ENCODE data around the gene COX18. TPM values are rescaled to one million over a fixed set of nuclear protein-coding genes. Genes with fewer than 3 reads are reported as not detected.
A peak's percentile ranks its signal among the peaks of the same experiment; 100 is the strongest.

COX18 gene
- total and polyA plus RNA-seq, 2 of the 4 experiments (the other 2 are of a cell fraction): 8.0 to 22.0 TPM

DNA sequence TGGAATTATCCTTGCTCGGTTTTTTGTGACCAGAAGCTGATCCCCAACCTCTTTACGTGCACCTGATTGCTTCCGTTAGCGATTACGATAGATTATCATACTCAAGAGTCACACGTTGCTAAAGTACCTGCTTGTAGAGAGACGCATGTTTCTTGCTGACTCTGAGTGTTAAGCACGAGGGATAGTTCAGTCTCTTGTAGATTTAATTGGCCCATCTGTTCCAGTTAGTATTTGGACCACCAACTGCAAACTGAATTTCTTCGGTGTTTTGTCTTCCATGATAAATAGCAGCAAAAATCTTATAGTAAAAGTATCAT is 516 bp upstream of the COX18 start:
- Histone ChIP-seq H2AK5ac (ENCODE audit: low read depth, low read length) (0 out of 2 replicates have a peak overlapping the region, but pooled peaks have one; percentile 21), H3K9ac (ENCODE audit: low read depth, low read length) (peak overlapping the region; percentile 63), H3K4me3 (ENCODE audit: insufficient read depth, low read depth, low read length) (peak overlapping the region; percentile 40), H3K27ac (ENCODE audit: insufficient read depth, low read length) (peak overlapping the region; percentile 5), H3K14ac (replicated peaks; ENCODE audit: low read depth, low read length) (peak overlapping the region; percentile 54), H2BK15ac (ENCODE audit: low read depth, low read length) (0 out of 3 replicates have a peak overlapping the region, but pooled peaks have one; percentile 6), H3K18ac (ENCODE audit: low read depth, low read length) (peak overlapping the region; percentile 3; the same call in 1 of the 2 replicates), H3K4me1 (ENCODE audit: control insufficient read depth, insufficient read depth, low read length) (no peaks in the 10 kb centered on the region; the same call in 1 of the 2 replicates), H2BK5ac (ENCODE audit: low read depth, low read length, poor library complexity, severe bottlenecking) (peak overlapping the region; percentile 63), H3K27me3 (ENCODE audit: control insufficient read depth, insufficient read depth, low read length) (no peaks in the 10 kb centered on the region), H3K9me1 (ENCODE audit: insufficient read depth, low read length) (no peaks in the 10 kb centered on the region), H3K23ac (ENCODE audit: low read depth, low read length) (peak overlapping the region; percentile 50; the same call in 1 of the 2 replicates), H2AFZ (replicated peaks; ENCODE audit: low read length, poor library complexity) (peak overlapping the region; percentile 95), H3K4ac (ENCODE audit: low read depth, low read length) (peak overlapping the region; percentile 39), H4K91ac (ENCODE audit: insufficient read depth, low read depth, low read length) (peak overlapping the region; percentile 65), H4K8ac (ENCODE audit: low read depth in 2 of 2, low read length in 2 of 2) (peak overlapping the region; percentile 84 to 94), H3K36me3 (ENCODE audit: control insufficient read depth, insufficient read depth, low read length) (no peaks in the 10 kb centered on the region), H4K20me1 (ENCODE audit: insufficient read depth, low read length) (no peaks in the 10 kb centered on the region), H3K56ac (ENCODE audit: extremely low read depth, insufficient read depth, low read length) (peak overlapping the region; percentile 74), H4K5ac (ENCODE audit: low read depth, low read length) (peak overlapping the region; percentile 88), H3K4me2 (ENCODE audit: low read depth, low read length) (peak overlapping the region; percentile 82), H3K79me1 (ENCODE audit: low read depth in 1 of 2, low read length in 2 of 2) (peaks cover 10 to 26% of the 10 kb centered on the region in 2 experiments; a peak in 2 of 4 replicates), H2BK20ac (ENCODE audit: low read depth, low read length) (no peak overlapping the region), H2BK120ac (ENCODE audit: low read depth, low read length) (peak overlapping the region; percentile 17; the same call in 1 of the 2 replicates), H3K9me3 (ENCODE audit: control insufficient read depth, insufficient read depth, low read length) (no peaks in the 10 kb centered on the region), H2AK9ac (replicated peaks; ENCODE audit: low read depth, low read length, poor library complexity) (no peak overlapping the region)
- intact Hi-C loops (cut with micrococcal nuclease): no loop called here
- ChIA-PET CTCF (no interaction called here), POLR2A (ENCODE audit: unreplicated experiment) (no interaction called here)
- in situ Hi-C loops (cut with MboI; ENCODE audit: low sequenced_read_pairs): no loop called here
- dilution Hi-C loops (cut with HindIII; ENCODE audit: low sequenced_read_pairs, unreplicated experiment): no loop called here
- TF ChIP-seq, protein P1, sequence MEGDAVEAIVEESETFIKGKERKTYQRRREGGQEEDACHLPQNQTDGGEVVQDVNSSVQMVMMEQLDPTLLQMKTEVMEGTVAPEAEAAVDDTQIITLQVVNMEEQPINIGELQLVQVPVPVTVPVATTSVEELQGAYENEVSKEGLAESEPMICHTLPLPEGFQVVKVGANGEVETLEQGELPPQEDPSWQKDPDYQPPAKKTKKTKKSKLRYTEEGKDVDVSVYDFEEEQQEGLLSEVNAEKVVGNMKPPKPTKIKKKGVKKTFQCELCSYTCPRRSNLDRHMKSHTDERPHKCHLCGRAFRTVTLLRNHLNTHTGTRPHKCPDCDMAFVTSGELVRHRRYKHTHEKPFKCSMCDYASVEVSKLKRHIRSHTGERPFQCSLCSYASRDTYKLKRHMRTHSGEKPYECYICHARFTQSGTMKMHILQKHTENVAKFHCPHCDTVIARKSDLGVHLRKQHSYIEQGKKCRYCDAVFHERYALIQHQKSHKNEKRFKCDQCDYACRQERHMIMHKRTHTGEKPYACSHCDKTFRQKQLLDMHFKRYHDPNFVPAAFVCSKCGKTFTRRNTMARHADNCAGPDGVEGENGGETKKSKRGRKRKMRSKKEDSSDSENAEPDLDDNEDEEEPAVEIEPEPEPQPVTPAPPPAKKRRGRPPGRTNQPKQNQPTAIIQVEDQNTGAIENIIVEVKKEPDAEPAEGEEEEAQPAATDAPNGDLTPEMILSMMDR (conservative IDR thresholded peaks at IDR 0.05; ENCODE audit: low read depth, low read length): no peak
- TF ChIP-seq CEBPB (IDR thresholded peaks at IDR 0.05; ENCODE audit: low read depth, low read length) (no peak), RAD21 (IDR thresholded peaks at IDR 0.05; ENCODE audit: low read length) (no peak), NFE2L2 (IDR thresholded peaks at IDR 0.05; ENCODE audit: low read depth, low read length) (no peak), POLR2A (IDR thresholded peaks at IDR 0.05; ENCODE audit: low read depth, low read length) (no peak), MAZ (IDR thresholded peaks at IDR 0.05; ENCODE audit: borderline replicate concordance, low read depth, low read length) (no peak)
- WGBS, 2 experiments (ENCODE audit: extremely low coverage in 2 of 2, insufficient read length in 1 of 2): no CpG with 5 or more reads among the region's 9 CpGs
- ATAC-seq (ENCODE audit: low read depth) (no peak), DNase-seq (no peak)
- BruUV-seq (replicated peaks): no TSS peak
